OCI-LY7 (cell line): ENCODE data around the gene NAV3.

Source experiments
- CTCF ChIP-seq: fragments of 200-600 bp; sonication (generic); conservative IDR thresholded peaks from 2 replicates; pipeline ENCODE4 v1.5.1; 2014; ENCODE audit warnings: mild to moderate bottlenecking, antibody characterized with exemption, low read length, moderate library complexity, mixed read lengths
- EZH2phosphoT487 ChIP-seq: fragments of 200-600 bp; sonication (generic); IDR thresholded peaks from 2 replicates; pipeline ENCODE4 v1.6.1; 2018; ENCODE audit warnings: low read depth, borderline replicate concordance, mild to moderate bottlenecking, mixed run types, antibody characterized with exemption, low read length, moderate library complexity, mixed read lengths

- TF ChIP-seq CTCF (peak; percentile 82), EZH2phosphoT487 (no peak)
Measured at GRCh38 chr12:78120866-78121560, 290.3 kb downstream of the NAV3 start.
